Activated CD4-positive, CD25-positive, alpha-beta regulatory T cell treated with anti-CD3 and anti-CD28 coated beads, Interleukin-2, amount 50 U/mL, for 72 hours (primary cell): ENCODE results near the gene GNGT2.

Experiments
- DNase-seq: peaks from one replicate; pipeline ENCODE4 v3.0.0; 2021

Gene GNGT2

GRCh38 chr17:49229076-49229804 is 18.9 kb upstream of the GNGT2 start:
- DNase-seq = no peak

GRCh38 chr17:49227436-49228261 is 17.3 kb upstream of the GNGT2 start:
- DNase-seq = peak; percentile 74

GRCh38 chr17:49226771-49227435 is 16.5 kb upstream of the GNGT2 start:
- DNase-seq = no peak

- no peak for DNase-seq
Observed at GRCh38 chr17:49225554-49226236, 15.3 kb upstream of the GNGT2 start.

GRCh38 chr17:49224997-49225337 is 14.6 kb upstream of the GNGT2 start:
- DNase-seq = no peak

- DNase-seq = peak; percentile 60
Observed at GRCh38 chr17:49224198-49224996, 14.0 kb upstream of the GNGT2 start.

- DNase-seq = peak; percentile 77
Observed at GRCh38 chr17:49223517-49224197, 13.3 kb upstream of the GNGT2 start.

GRCh38 chr17:49223168-49223516 is 12.8 kb upstream of the GNGT2 start:
- DNase-seq = no peak

GRCh38 chr17:49219987-49220386 is 9.6 kb upstream of the GNGT2 start:
- DNase-seq = no peak

GRCh38 chr17:49218941-49219913 is 8.9 kb upstream of the GNGT2 start:
- no peak for DNase-seq

- no peak for DNase-seq
Observed at GRCh38 chr17:49217651-49218413, 7.5 kb upstream of the GNGT2 start.

- DNase-seq = no peak
Observed at GRCh38 chr17:49216953-49217650, 6.7 kb upstream of the GNGT2 start.

GRCh38 chr17:49216482-49216881 is 6.1 kb upstream of the GNGT2 start:
- DNase-seq = no peak

- no peak for DNase-seq
Observed at GRCh38 chr17:49214676-49215360, 4.4 kb upstream of the GNGT2 start.

- DNase-seq = no peak
Observed at GRCh38 chr17:49213847-49214246, 3.5 kb upstream of the GNGT2 start.

- DNase-seq = no peak
Observed at GRCh38 chr17:49213399-49213798, 3.0 kb upstream of the GNGT2 start.

- no peak for DNase-seq
Observed at GRCh38 chr17:49209061-49209571, 1.3 kb downstream of the GNGT2 start.

- no peak for DNase-seq
Observed at GRCh38 chr17:49204516-49204915, 5.9 kb downstream of the GNGT2 start.
